HepG2 (cell line): ENCODE data around the gene MRPS35. TPM values are rescaled to one million over a fixed set of nuclear protein-coding genes. Genes with fewer than 3 reads are reported as not detected.
A peak's percentile ranks its signal among the peaks of the same experiment; 100 is the strongest.

Experiments
- ATM ChIP-seq: fragments of 450-650 bp; IDR thresholded peaks from 2 replicates; pipeline ENCODE4 v1.7.1; 2017; ENCODE audit warnings: mild to moderate bottlenecking, borderline replicate concordance
- EHMT2 ChIP-seq: fragments of 200-600 bp; sonication (generic); IDR thresholded peaks from 2 replicates; pipeline ENCODE4 v1.7.0; 2017; ENCODE audit warnings: antibody characterized with exemption, low read depth, low read length, borderline replicate concordance
- EP300 ChIP-seq, 3 experiments: sonication (generic) in 1 of 3; formaldehyde crosslinking in 1 of 3; IDR thresholded peaks; 2 replicates each; pipeline versions ENCODE4 v1.5.1 to v1.6.1; 2011 to 2020; ENCODE audit warnings: low read depth in 2 of 3, low read length in 2 of 3, borderline replicate concordance in 1 of 3, improper control_type of control experiment in 1 of 3, mild to moderate bottlenecking in 1 of 3, missing genetic modification reagents in 1 of 3, moderate library complexity in 1 of 3
- FOXJ3 ChIP-seq: sonication (generic); formaldehyde crosslinking; IDR thresholded peaks from 2 replicates; pipeline ENCODE4 v1.4.0; 2020; ENCODE audit warnings: missing genetic modification reagents, mild to moderate bottlenecking, borderline replicate concordance
- HNRNPL ChIP-seq: fragments of 200-400 bp; formaldehyde crosslinking; IDR thresholded peaks from 2 replicates; pipeline ENCODE4 v1.6.1; 2017; ENCODE audit warnings: mild to moderate bottlenecking, low read depth, low read length
- JUNB ChIP-seq: sonication (generic); formaldehyde crosslinking; IDR thresholded peaks from 2 replicates; pipeline ENCODE4 v1.8.0; 2022; ENCODE audit warnings: missing genetic modification reagents, mild to moderate bottlenecking, borderline replicate concordance
- KDM2A ChIP-seq: sonication (generic); formaldehyde crosslinking; IDR thresholded peaks from 2 replicates; pipeline ENCODE4 v1.4.0; 2020; ENCODE audit warnings: low read depth, missing genetic modification reagents, borderline replicate concordance
- KLF11 ChIP-seq: IDR thresholded peaks from 2 replicates; pipeline ENCODE4 v1.6.1; 2016; ENCODE audit warnings: missing compliant biosample characterization
- KLF9 ChIP-seq: IDR thresholded peaks from 2 replicates; pipeline ENCODE4 v1.6.1; 2016; ENCODE audit warnings: low read depth
- LCORL ChIP-seq, 2 experiments: fragments of 450-650 bp in 1 of 2; sonication (generic) in 1 of 2; formaldehyde crosslinking in 1 of 2; IDR thresholded peaks; 2 replicates each; pipeline versions ENCODE4 v1.5.0 to v1.6.1; 2017 to 2020; ENCODE audit warnings: antibody characterized with exemption in 1 of 2, missing genetic modification reagents in 1 of 2
- NFATC3 ChIP-seq: sonication (generic); formaldehyde crosslinking; IDR thresholded peaks from 2 replicates; pipeline ENCODE4 v1.5.1; 2020; ENCODE audit warnings: mild to moderate bottlenecking, missing genetic modification reagents
- PCBP1 ChIP-seq: fragments of 200-400 bp; formaldehyde crosslinking; IDR thresholded peaks from 2 replicates; pipeline ENCODE4 v1.6.1; 2017; ENCODE audit warnings: mild to moderate bottlenecking, low read depth, low read length, borderline replicate concordance
- POLR2A ChIP-seq, 2 experiments: IDR thresholded peaks; 2 replicates each; pipeline ENCODE4 v1.6.1; 2011; ENCODE audit warnings: low read depth in 2 of 2, low read length in 2 of 2, mild to moderate bottlenecking in 1 of 2, moderate library complexity in 1 of 2; ENCODE audit not compliant: insufficient read depth in 1 of 2
- REPIN1 ChIP-seq: sonication (generic); formaldehyde crosslinking; IDR thresholded peaks from 2 replicates; pipeline ENCODE4 v1.8.0; 2022; ENCODE audit warnings: missing genetic modification reagents, low read depth, mild to moderate bottlenecking, borderline replicate concordance
- RXRA ChIP-seq: sonication (generic); formaldehyde crosslinking; IDR thresholded peaks from 2 replicates; pipeline ENCODE4 v1.5.1; 2020; ENCODE audit warnings: missing genetic modification reagents
- SCMH1 ChIP-seq: sonication (generic); formaldehyde crosslinking; IDR thresholded peaks from 2 replicates; pipeline ENCODE4 v1.9.0; 2021; ENCODE audit warnings: missing genetic modification reagents, mild to moderate bottlenecking, borderline replicate concordance
- SOX13 ChIP-seq, 3 experiments: fragments of 450-650 bp in 1 of 3; sonication (generic) in 1 of 3; formaldehyde crosslinking in 1 of 3; IDR thresholded peaks in 2 of 3; conservative IDR thresholded peaks in 1 of 3; 2 replicates each; pipeline versions ENCODE4 v1.5.0 to v1.6.1; 2016 to 2020; ENCODE audit warnings: antibody characterized with exemption in 1 of 3, mild to moderate bottlenecking in 1 of 3, missing compliant biosample characterization in 1 of 3, missing genetic modification reagents in 1 of 3, moderate library complexity in 1 of 3
- SP140L ChIP-seq: sonication (generic); formaldehyde crosslinking; IDR thresholded peaks from 2 replicates; pipeline ENCODE4 v1.4.0; 2020; ENCODE audit warnings: missing genetic modification reagents, borderline replicate concordance
- TCF7 ChIP-seq: sonication (generic); IDR thresholded peaks from 2 replicates; pipeline ENCODE4 v1.6.1; 2016; ENCODE audit warnings: antibody characterized with exemption, low read depth
- TEAD3 ChIP-seq: optimal IDR thresholded peaks from 2 replicates; pipeline ENCODE3; 2016; ENCODE audit warnings: borderline replicate concordance
- ZBTB20 ChIP-seq: sonication (generic); formaldehyde crosslinking; IDR thresholded peaks from 2 replicates; pipeline ENCODE4 v1.8.1; 2023; ENCODE audit warnings: missing genetic modification reagents, low read depth, mild to moderate bottlenecking, borderline replicate concordance
- ZFP37 ChIP-seq: sonication (generic); formaldehyde crosslinking; IDR thresholded peaks from 2 replicates; pipeline ENCODE4 v1.4.0; 2020; ENCODE audit warnings: missing genetic modification reagents, borderline replicate concordance
- ZFX ChIP-seq: sonication (generic); formaldehyde crosslinking; IDR thresholded peaks from 2 replicates; pipeline ENCODE4 v1.4.0; 2020; ENCODE audit warnings: mild to moderate bottlenecking, low read depth, missing genetic modification reagents, moderate library complexity
- ZNF224 ChIP-seq: sonication (generic); formaldehyde crosslinking; IDR thresholded peaks from 2 replicates; pipeline ENCODE4 v1.5.0; 2020; ENCODE audit warnings: mild to moderate bottlenecking, missing genetic modification reagents
- ZNF292 ChIP-seq: sonication (generic); formaldehyde crosslinking; IDR thresholded peaks from 2 replicates; pipeline ENCODE4 v1.8.1; 2022; ENCODE audit warnings: mild to moderate bottlenecking, low read depth, missing genetic modification reagents, borderline replicate concordance
- ZSCAN30 ChIP-seq: sonication (generic); formaldehyde crosslinking; IDR thresholded peaks from 2 replicates; pipeline ENCODE4 v1.5.0; 2020; ENCODE audit warnings: mild to moderate bottlenecking, missing genetic modification reagents
- polyA plus RNA-seq, 8 experiments: library from polyadenylated mRNA; depleted of rRNA in 3 of 8; stranded (reverse) in 7 of 8; unstranded in 1 of 8; fragments of >200 nt; fragmentation: Illumina TruSeq in 4 of 8; extraction: Trizol in 4 of 8; gene quantifications; 2 replicates each; pipeline versions ENCODE4 v1.2.1 to v1.2.3, GENCODE V29; 2011 to 2016; ENCODE audit warnings: low read depth in 4 of 8, missing spikeins in 1 of 8, mixed read lengths in 1 of 8; ENCODE audit not compliant: insufficient read depth in 1 of 8
- total RNA-seq, 5 experiments: library from RNA; depleted of rRNA; stranded (reverse); fragments of >200 nt; fragmentation: Illumina TruSeq; extraction: Trizol; gene quantifications; 2 replicates each; pipeline ENCODE4 v1.2.3, GENCODE V29; 2016; ENCODE audit warnings: low read depth in 1 of 5
- TF ChIP-seq, protein P1 (sequence below): sonication (generic); formaldehyde crosslinking; IDR thresholded peaks from 2 replicates; pipeline ENCODE4 v1.5.1; 2020; ENCODE audit warnings: missing genetic modification reagents, mild to moderate bottlenecking, borderline replicate concordance
- TF ChIP-seq, protein P2 (sequence below): sonication (generic); formaldehyde crosslinking; IDR thresholded peaks from 2 replicates; pipeline ENCODE4 v1.9.0; 2021; ENCODE audit warnings: missing genetic modification reagents, borderline replicate concordance

MRPS35 gene
- total and polyA plus RNA-seq, 2 of the 13 experiments (the other 11 are each of a cell fraction or from before 2014, with no cell fraction given), result 63.4 to 104 TPM

DNA sequence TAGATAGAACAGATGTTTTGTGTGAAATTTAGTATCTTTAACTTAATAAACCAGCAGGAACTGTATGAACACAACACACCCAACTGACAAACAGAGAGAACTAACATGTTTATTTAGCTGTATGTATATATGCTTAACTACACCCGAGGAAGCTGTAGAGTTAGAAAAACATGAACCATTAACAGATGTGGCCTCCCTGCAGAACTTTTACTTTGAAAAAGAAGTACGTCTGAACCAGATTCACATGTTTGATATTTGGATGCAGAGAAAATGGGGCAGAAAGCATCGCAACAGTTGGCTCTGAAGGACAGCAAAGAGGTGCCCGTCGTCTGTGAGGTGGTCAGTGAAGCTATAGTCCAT is 14.4 kb upstream of the MRPS35 start, which contains the start of gene REP15 (continued):
- TF ChIP-seq TCF7, result peak; percentile 32; the same call in 1 of the 2 replicates
- no peak for TF ChIP-seq NFATC3
- no peak for TF ChIP-seq TEAD3 (CRISPR knock-in tag)
- no peak for TF ChIP-seq ZNF292 (CRISPR knock-in tag)
- TF ChIP-seq LCORL (IDR thresholded peaks at IDR 0.05), result no peak
- TF ChIP-seq LCORL (CRISPR knock-in tag; IDR thresholded peaks at IDR 0.05), result peak; percentile 48; the same call in 1 of the 2 replicates
- peak in 1 of 2 experiments; percentile 39; a peak in 1 of 4 replicates for TF ChIP-seq EP300 (IDR thresholded peaks at IDR 0.05; ENCODE audit: low read depth in 2 of 2, low read length in 2 of 2)
- TF ChIP-seq EP300 (CRISPR knock-in tag; IDR thresholded peaks at IDR 0.05; ENCODE audit: borderline replicate concordance), result no peak
- no peak for TF ChIP-seq SCMH1 (CRISPR knock-in tag)
- no peak for TF ChIP-seq HNRNPL
- TF ChIP-seq FOXJ3 (CRISPR knock-in tag), result peak; percentile 53; the same call in 1 of the 2 replicates
- no peak for TF ChIP-seq KLF9 (CRISPR knock-in tag)
- TF ChIP-seq, protein P1, sequence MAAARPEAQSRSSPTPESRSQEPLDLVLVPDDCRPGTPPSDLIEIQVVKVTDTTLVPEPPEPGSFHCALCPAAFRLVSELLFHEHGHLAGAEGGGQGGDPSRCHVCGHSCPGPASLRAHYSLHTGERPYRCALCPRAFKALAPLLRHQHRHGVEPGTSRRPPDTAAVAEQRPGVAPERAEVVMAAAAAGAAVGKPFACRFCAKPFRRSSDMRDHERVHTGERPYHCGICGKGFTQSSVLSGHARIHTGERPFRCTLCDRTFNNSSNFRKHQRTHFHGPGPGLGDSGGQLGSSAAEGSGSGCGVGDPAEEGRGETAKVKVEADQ, result no peak
- no peak for TF ChIP-seq JUNB (CRISPR knock-in tag)
- no peak for TF ChIP-seq SP140L (CRISPR knock-in tag)
- TF ChIP-seq RXRA (CRISPR knock-in tag), result no peak
- TF ChIP-seq PCBP1, result no peak
- 0 out of 2 replicates have a peak, but pooled peaks have one; percentile 15 for TF ChIP-seq ZFX
- TF ChIP-seq ATM, result no peak
- TF ChIP-seq ZBTB20 (CRISPR knock-in tag), result peak; percentile 73; the same call in 1 of the 2 replicates
- TF ChIP-seq REPIN1 (CRISPR knock-in tag), result no peak
- no peak for TF ChIP-seq KDM2A
- no peak for TF ChIP-seq ZNF224 (CRISPR knock-in tag)
- no peak for TF ChIP-seq ZSCAN30 (CRISPR knock-in tag)
- TF ChIP-seq POLR2A (IDR thresholded peaks at IDR 0.05; ENCODE audit: insufficient read depth in 1 of 2, low read depth in 2 of 2, low read length in 2 of 2), result no peak
- TF ChIP-seq, protein P2, sequence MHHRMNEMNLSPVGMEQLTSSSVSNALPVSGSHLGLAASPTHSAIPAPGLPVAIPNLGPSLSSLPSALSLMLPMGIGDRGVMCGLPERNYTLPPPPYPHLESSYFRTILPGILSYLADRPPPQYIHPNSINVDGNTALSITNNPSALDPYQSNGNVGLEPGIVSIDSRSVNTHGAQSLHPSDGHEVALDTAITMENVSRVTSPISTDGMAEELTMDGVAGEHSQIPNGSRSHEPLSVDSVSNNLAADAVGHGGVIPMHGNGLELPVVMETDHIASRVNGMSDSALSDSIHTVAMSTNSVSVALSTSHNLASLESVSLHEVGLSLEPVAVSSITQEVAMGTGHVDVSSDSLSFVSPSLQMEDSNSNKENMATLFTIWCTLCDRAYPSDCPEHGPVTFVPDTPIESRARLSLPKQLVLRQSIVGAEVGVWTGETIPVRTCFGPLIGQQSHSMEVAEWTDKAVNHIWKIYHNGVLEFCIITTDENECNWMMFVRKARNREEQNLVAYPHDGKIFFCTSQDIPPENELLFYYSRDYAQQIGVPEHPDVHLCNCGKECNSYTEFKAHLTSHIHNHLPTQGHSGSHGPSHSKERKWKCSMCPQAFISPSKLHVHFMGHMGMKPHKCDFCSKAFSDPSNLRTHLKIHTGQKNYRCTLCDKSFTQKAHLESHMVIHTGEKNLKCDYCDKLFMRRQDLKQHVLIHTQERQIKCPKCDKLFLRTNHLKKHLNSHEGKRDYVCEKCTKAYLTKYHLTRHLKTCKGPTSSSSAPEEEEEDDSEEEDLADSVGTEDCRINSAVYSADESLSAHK, result no peak
- TF ChIP-seq ZFP37 (CRISPR knock-in tag), result no peak
- no peak for TF ChIP-seq EHMT2
- no peak for TF ChIP-seq SOX13 (IDR thresholded peaks at IDR 0.05)
- TF ChIP-seq SOX13 (CRISPR knock-in tag; conservative IDR thresholded peaks at IDR 0.05 in 1 of 2, IDR thresholded peaks at IDR 0.05 in 1 of 2), result peak in 1 of 2 experiments; percentile 49; a peak in 2 of 4 replicates
- TF ChIP-seq KLF11 (CRISPR knock-in tag), result no peak
